ENCODE data around the gene SNAI3. TPM values are rescaled to one million over a fixed set of nuclear protein-coding genes. Genes with fewer than 3 reads are reported as not detected.

SNAI3 gene
- total RNA-seq, 1 experiment from 2014 or later, result 2.2 TPM

DNA sequence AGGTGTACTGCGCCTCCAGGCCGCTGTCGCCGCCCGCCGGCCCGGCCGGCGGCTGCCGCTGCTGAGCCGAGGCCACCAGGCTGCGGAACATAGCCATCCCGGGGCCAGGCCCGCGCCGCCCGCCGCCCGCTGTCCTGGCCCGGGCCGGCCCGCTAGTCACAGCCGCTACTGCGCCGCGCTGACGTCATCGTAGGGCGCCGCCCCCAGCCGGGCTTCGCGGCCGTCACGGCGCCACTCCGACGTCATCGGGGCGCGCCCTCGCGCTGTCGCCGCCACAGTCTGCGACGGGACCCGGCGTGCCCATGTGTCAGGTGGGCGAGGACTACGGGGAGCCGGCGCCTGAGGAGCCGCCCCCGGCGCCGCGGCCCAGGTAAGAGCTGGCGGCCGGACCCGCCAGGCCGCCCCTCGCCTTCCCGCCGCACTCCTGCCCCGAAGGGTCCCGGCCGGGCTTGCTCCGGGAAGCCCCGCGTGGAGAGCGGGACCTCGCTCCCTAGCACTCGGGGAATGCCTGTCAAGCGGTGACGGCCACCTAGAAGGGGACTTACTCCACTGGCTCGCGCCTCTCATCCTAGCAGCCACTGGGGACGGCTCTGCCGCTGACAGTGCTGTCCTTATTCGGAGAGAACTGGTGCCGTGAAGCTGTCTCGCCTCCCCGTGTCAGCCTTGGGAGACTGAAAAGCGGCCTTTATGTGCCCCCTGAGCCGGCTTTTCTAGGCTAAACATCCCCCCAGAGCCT lies 20.1 kb upstream of the SNAI3 start, which contains the start of the genes CTU2 and RNF166 (continued):
- TF ChIP-seq, protein P1, sequence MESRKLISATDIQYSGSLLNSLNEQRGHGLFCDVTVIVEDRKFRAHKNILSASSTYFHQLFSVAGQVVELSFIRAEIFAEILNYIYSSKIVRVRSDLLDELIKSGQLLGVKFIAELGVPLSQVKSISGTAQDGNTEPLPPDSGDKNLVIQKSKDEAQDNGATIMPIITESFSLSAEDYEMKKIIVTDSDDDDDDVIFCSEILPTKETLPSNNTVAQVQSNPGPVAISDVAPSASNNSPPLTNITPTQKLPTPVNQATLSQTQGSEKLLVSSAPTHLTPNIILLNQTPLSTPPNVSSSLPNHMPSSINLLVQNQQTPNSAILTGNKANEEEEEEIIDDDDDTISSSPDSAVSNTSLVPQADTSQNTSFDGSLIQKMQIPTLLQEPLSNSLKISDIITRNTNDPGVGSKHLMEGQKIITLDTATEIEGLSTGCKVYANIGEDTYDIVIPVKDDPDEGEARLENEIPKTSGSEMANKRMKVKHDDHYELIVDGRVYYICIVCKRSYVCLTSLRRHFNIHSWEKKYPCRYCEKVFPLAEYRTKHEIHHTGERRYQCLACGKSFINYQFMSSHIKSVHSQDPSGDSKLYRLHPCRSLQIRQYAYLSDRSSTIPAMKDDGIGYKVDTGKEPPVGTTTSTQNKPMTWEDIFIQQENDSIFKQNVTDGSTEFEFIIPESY (IDR thresholded peaks at IDR 0.05; ENCODE audit: extremely low read depth, insufficient replicate concordance, low read length), result peak; percentile 61
- TF ChIP-seq ELF1 (IDR thresholded peaks at IDR 0.05; ENCODE audit: borderline replicate concordance, low read depth), result no peak
- TF ChIP-seq POLR2A (IDR thresholded peaks at IDR 0.05; ENCODE audit: borderline replicate concordance, extremely low read depth, insufficient read depth, insufficient read length), result peak; percentile 53

DNA sequence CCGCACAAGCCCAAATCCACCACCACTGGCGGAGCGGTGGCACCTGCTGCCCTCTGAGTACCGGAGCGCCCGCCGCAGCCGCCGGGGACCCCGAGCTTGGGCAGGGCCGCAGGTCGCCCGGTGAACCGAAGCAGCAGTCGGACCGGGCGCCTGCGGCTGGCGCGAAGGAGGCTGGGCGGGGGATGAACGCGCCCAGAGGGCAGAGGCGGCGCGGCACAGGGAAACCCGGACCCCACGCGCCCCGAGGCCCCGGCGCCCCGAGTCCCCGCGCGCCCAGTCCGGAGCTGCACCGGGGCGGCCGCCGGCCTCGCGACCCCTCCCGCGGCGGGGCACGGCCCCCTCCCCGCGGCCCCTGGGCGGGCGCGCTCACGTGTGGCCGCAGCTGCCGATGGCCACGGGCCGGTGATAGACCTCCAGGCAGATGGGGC lies 19.5 kb upstream of the SNAI3 start:
- no peak for TF ChIP-seq JUND (IDR thresholded peaks at IDR 0.05)
- ChIA-PET CTCF (interaction anchor here (1.1 kb wide), 1 partner anchor 32 kb away, joined by 5 read pairs; no protein-coding TSS in a partner anchor), RAD21 (ENCODE audit: low non-redundant PET in 1 of 2, low total read pairs in 2 of 2, uncharacterized antibody in 2 of 2, unreplicated experiment in 2 of 2) (no interaction called here), POLR2A (no interaction called here)
- Histone ChIP-seq H3K27me3 (ENCODE audit: insufficient read depth, low read length) (no peaks in the 10 kb centered on the region), H3K36me3 (ENCODE audit: control insufficient read depth in 1 of 2, insufficient read depth in 2 of 2, low read length in 2 of 2) (0 out of 4 replicates have a peak, but pooled peaks cover 2 to 5% of the 10 kb centered on the region in 2 experiments), H3K4me1 (ENCODE audit: control insufficient read depth in 1 of 2, insufficient read depth in 2 of 2, low read length in 2 of 2) (peaks cover 17 to 19% of the 10 kb centered on the region in 2 experiments), H3K9me3 (ENCODE audit: control insufficient read depth in 1 of 2, insufficient read depth in 1 of 2, low read depth in 1 of 2, low read length in 2 of 2) (no peaks in the 10 kb centered on the region), H4K20me1 (ENCODE audit: insufficient read depth) (no peaks in the 10 kb centered on the region), H3K79me2 (ENCODE audit: insufficient read depth, low read length) (peaks cover 53% of the 10 kb centered on the region), H3K4me2 (ENCODE audit: low read length) (peak overlapping the region; percentile 84), H3K9ac (ENCODE audit: low read length) (peak overlapping the region; percentile 76), H3K9me2 (ENCODE audit: insufficient read depth) (no peaks in the 10 kb centered on the region), H2AFZ (ENCODE audit: low read depth, low read length, poor library complexity, severe bottlenecking) (no peak overlapping the region), H3K27ac (ENCODE audit: low read depth, low read length) (peak overlapping the region; percentile 73), H3K4me3 (replicated peaks in 1 of 2; ENCODE audit: low read depth in 1 of 2, low read length in 2 of 2) (peak overlapping the region; percentile 85 to 100)
- intact Hi-C loops (cut with micrococcal nuclease), result no loop called here
- no TSS peak for BruUV-seq (replicated peaks)
- no peak for DNase-seq (ENCODE audit: low read depth, low spot score)
- peak; percentile 46 for ATAC-seq
